SKM-1 (cell line): ENCODE data around the gene ZNF385C.

Experiments
- DNase-seq: peaks from one replicate; lab custom pipeline; 2025; ENCODE audit not compliant: unreplicated experiment; lab: John Stamatoyannopoulos, UW

Gene ZNF385C

DNA sequence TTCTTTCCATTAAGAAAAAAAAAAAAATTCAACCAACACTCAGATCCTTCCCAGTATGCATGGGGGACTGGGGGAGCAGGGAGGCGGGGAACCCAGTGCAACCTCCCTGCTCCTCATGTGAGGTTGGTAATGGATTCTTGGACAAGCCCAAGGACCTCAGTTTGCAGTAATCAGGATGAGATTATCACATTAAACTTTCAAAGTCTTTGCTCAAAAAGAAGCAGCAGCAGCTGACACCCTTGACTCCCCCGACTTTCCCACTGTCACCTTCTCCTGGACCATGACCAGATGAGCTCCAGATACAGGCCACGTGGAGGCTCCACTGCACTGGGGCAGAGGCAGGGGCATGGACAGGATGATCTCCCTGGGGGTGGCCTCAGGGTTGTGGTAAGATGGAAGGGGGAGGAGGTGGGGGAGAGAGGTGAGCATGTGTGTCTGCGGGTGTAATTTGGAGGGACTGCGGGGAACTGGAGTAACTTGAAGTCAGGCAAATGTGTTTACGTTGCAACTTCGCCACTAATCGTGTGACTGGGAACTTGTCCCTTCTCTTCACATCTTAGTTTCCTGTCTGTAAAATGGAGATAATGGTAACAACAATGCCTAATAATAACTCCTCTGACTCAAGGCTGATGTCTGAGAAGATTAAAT, 19.8 kb downstream of the ZNF385C start:
- no peak for DNase-seq

DNA sequence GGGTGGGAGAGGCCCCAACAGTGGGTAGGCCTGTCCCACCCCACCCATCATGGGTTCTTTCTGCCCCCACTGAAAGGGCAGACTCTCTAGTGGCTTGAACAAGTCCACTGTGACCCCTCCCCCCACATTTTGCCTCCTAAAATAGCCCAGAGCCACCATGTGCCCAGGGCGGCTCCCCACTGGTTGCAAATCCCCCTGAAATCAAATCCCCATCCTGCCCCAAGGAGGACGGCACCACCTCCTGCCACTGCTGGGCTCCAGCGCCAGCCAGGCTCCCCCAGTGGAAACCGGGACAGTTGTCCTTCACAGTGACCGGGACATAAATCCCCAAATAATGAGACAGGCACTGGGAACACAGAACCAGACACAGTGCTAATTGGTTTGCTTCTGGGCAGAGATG, 20.5 kb downstream of the ZNF385C start:
- DNase-seq, result no peak

DNA sequence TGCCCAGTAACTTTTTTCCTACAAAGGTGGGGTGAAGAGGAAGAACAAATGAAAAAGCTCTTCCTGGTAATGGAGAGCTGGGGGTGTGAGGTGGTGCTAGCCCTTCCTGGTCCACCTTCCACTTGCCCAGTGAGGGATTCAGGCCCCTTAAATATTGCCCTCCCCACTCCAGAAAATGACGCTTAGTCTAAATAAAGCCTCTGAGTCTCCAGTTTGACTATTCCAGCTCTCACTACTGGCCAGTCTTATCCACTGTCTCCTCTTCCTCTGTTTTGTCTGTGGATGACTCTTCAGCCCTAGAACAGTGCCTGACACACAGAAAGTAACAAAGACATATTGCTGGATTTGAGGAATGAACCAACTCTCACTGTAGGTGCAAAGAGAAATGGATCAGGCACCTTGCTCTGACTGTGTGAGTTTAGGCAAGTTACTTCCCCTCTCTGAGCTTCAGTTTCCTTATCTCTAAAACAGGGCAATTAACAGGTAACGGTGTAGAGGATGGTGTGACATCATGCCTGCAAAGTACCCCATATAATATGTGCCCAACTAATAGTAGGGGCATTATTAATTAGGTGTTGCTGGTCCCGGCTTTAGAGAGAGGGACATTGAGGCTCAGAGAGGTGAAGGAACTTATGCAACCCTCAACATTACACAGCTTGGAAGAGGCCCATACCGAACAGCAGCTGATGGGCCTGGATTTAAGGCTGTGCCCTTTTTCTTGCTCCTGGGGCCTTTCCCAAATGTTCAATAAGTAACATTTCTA, 21.3 kb downstream of the ZNF385C start:
- no peak for DNase-seq

DNA sequence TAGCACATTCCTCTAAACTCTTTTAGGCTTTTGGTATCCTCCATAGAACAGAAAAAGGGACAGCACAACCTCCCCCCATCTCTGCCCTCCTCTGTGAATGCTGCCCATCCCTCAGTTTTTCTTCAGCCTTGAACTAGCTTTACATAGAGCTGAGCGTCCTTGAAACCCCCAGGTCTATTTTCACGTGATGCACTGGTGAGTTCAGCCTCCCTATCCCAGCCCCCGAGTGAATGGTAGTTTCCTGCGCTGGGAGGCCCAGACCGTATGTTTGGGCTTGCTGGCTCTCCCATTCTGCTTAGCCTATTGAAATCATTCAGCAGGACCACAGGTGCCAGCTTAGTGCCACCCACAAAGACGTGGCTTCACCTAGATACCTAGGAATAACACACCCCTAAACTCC, 22.5 kb downstream of the ZNF385C start:
- DNase-seq, result no peak

DNA sequence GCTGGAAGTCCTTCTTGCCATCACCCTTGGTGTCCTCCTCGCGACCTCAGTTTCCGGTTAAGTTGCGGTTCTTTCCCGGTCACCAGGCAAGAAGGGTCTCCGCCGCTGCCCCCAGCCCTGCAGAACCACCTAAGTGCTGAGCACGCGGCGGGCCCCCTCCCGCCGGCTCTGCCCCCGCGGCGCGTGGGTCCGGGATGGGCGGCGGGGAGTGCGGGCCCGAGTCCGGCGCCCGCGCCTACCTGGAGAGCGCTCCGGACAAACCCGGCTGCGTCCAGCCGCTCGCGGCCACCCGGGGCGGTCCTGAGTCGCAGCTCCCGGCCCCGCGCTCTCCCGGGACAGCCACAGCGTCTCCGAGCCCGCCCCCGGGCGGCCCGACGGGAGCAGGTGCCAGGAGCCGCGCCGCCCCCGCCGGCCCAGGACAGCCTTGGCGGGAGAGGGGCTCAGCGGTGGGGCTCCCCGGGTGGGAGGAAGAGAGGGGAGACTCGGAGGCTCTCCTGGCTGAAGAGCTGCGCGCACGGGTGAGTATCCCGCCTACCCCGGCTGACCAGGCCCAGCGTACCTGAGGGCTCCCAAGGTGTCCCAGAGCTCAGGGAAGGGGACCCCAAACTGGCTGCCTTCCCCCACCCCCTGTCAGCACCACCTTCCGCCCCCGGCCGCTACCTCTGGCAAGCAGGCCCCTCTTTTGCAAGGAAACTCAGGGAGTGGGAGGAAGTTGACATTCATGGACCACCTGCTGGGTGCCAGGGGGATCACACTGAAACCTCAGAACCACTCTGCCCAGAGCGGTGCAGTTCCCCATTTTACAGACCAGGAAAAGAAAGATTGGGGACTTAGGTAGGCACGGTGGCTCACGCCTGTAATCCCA, 25.7 kb downstream of the ZNF385C start:
- no peak for DNase-seq

DNA sequence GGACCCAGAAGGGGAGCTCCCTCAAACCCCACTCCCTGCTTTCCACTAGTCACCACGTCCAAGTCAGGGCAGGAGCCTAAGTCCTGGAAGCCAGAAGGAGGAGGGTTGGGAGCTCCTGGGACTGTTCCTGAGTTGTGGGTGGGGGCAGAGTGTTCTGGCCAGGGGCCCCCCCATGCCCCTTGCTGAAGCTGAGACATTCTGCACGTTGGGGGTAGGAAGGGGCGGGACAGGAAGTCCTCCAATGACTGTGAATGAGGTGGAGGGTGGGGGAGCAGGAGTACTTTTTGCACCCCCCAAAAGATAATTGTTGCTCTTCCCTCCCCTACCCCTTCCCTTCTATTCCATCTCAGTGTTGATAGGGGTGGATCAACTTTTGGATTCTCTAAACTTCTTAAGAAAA, 26.5 kb downstream of the ZNF385C start:
- no peak for DNase-seq

DNA sequence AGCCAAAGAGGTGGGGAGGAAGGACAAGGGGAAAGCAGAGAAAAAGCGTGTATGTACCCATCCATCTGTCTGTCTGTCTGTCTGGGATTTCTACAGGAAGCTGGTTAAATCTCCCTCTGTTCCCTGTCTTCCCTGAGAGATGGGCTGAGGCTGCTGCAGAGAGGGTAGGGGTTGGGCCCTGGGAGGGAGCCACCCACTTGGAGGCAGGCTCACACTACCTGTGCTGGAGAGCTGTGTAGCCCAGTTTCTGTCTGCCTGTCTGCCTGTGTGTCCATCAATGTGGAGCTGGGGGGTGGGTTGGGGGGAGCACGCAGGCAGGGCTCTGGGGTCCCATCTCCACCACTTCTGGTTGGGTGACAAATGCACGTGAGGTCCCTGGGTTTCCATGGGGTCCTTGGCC, 29.3 kb downstream of the ZNF385C start:
- no peak for DNase-seq

DNA sequence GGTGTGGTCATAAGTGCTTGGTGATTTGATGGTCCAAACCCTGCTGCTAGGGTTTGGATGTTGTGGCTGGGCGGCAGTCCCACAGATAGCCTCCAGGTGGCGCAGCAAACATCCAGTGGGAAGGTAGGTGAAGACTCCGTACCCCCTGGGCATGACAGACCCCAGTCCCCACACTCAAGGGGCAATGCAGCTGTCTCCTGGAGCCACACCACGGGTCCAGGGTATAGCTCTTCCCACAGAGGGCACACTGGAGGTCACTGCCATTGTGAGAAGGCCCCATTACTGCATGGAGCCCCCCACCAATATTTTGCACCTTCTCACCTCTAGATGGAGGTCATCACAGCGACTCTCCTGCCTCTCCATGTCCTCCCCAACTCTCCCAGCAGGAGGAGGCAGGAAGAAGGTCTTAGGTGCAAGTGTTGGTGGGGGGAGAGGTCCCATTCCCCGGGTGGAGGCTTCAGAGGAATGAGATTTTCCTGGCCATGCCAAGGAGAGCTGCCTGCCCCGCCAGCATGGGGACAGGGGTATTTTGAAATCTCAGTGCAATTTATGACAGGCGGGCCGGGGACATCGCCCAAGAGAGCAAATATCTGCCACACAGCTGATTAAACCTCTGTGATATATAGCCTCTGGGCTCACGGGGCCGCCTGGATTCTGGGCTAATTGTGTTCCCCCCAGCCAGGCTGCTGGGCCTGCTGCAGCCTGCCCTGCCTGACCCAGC, 30.7 kb downstream of the ZNF385C start:
- no peak for DNase-seq

DNA sequence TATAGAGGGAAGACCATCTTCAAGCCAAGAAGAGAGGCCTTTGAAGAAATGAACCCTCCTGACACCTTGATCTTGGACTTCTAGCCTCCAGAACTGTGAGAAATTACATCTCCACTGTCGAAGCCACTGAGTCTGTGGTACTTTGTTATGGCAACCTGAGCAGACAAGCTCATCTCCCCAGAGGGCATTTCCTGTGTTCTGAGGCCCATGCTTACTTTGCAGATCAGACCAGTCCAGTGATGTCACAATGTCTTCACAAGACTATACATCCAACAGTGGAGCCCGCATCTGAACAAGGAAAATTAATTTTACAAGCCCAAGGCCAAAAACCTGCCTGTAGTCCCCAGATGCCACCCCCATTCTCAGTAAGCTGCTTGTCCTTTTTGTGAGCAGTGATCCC, 33.1 kb downstream of the ZNF385C start:
- no peak for DNase-seq

DNA sequence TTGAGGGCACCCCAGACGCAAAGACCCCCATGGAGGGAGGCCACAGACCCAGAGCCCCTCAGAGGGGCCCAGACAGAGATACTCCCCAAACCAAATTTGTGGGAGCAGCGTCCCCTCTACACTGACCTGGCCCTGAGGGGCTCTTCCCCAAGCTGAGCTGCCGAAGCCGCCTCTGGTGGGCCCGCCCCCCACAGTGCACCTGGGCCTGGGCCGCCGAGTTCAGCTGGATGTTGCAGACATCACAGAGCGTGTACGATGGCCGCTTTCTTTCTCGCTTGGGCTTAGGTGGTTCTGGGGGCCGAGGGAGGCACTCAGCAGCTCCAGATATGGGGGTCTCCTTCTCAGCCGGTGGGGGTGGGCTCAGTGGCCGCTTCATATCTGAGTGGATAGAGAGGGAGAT, 35.6 kb downstream of the ZNF385C start:
- DNase-seq, result no peak

DNA sequence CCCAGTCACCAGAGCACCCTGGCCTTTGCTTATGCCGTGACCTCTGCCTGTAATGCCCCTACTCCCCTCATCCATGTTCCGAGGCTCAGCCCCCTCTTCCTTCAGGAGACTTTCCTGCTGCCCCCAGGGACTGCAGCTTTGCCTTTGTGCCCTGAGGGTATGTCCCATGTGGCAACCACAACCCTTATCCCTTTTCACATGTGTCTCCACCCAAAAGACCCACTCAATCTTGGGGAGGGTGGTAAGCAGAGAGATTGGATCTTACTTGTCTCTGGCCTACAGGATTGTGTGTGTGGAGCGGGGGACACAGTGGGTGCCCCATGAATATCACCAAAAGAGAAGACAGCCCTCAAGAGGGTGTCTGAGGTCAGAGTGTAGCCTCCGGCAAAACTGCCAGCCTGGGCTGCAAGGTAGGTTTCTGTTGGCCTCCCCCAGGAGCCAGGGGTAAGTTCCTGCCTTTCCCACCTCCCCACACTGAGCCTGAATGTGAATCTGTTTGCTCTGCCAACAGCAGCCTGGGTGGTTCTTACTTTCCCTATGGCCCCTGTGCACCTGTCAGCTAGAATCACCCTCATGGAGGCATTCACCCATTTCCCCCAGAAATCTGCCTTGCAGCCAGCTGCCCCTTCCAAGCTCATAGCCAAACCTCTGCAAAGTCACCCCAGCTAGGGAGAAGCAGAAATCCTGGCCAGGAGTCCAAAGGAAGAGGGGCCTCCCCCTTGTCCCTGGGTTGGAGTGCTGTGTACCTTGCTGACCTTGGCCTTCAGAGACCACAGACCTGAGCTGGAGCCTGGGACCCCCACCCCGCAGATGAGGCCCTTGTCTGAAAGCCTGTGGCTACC, 36.4 kb downstream of the ZNF385C start:
- DNase-seq, result no peak

DNA sequence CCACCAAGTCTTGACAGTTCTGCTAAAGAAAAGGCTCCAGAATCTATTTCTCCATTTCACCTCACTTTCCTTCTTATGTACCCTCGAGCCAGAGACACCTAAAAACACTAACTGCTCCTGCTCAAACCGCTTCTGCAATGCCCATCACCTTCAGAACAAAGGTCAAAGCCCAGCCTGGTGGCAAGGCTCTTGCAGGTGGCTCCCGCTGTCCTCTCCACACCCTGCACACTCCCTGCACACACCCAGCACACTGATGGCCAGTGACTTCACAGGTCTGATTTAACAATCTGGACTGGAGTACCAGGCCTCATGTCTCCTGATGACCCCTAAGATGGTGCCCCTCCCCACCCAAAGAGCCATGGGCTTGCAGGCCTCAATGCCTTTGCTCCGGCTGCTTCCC, 38.0 kb downstream of the ZNF385C start:
- no peak for DNase-seq

DNA sequence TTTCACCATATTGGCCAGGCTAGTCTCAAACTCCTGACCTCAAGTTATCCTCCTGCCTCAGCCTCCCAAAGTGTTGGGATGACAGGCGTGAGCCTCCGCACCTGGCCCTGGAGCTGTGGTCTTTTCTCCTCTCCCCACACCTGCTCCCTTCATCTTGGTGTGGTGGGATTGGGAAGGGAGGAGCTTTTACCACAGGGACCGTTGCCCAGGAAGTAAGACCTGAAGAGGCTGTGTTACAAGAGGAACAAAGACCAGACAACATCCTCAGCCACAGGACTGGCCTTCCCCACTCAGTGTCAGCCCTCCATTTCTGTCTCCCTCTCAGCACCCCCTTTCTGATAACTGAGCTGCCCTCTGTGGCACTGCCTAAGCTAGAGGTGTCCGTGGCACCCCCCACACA, 38.5 kb downstream of the ZNF385C start:
- no peak for DNase-seq

DNA sequence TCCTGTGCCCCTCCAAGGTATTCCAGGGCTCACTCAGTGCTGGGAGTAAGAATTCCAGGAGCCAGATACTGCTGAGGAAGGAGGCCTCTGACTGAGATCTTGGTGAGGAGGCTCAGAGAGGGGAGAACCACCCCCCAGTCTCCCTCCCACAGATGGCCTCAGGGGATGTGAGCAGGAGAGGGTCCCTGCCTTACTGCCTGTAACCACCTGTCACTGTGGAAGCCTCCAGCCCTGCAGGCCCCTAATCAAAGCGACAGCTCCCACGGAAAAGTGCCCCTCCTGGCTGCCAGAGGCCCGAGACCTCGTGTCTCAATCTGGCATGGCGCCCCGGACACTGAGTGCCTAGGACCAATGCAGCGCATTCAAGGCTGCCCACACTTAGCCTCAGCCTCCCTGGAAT, 40.2 kb downstream of the ZNF385C start:
- DNase-seq, result no peak

DNA sequence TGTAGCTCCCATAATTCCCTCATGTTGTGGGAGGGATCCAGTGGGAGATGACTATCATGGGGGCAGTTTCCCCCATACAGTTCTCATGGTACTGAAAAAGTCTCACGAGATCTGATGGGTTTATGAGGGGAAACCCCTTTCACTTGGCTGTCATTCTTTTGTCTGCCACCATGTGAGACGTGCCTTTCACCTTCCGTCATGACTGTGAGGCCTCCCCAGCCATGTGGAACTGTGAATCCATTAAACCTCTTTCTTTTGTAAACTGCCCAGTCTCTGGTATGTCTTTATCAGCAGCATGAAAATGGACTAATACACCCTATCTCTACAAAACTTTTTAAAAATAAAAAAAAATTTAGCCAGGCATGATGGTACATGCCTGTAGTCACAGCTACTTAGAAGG, 41.6 kb downstream of the ZNF385C start:
- DNase-seq, result no peak

DNA sequence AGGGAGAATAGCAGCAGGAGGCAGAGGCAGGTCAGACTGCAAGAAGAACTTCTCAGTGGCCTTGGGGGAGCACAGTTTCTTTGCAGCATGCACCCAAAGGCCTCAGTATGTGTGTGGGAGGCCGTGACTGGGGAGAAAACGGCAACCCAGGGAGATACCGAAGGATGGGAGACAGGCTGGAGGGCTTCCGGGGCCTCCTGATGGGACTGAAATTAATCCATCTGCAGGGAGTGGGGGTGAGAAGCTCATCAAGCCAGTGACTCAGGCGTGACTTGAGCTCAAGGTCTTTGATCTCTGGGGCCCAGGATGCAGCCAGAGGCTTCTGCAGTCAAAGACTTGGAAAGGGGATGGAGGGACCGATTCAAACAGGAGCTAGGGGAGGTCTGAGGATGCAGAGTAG, 42.8 kb downstream of the ZNF385C start:
- DNase-seq, result no peak

DNA sequence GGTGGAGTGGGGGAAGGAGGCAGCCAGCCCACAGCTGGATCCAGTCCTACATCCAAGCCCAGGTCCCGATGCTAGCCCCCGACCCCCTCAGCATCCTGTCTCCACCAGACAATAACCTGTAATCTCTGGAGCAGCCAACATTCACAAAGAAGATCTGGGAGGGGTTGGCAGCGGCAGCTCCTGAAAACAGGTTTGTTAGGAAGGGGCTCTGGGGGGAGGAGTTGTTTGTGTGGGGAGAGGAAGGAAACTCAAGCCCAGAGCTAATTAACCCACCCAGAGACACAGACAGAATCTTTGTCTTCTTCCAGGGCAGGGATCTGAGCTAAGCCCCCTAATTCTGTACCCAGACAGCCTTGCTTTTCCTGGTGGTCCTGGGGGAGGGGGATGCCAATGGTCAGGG, 43.2 kb downstream of the ZNF385C start:
- DNase-seq, result no peak

DNA sequence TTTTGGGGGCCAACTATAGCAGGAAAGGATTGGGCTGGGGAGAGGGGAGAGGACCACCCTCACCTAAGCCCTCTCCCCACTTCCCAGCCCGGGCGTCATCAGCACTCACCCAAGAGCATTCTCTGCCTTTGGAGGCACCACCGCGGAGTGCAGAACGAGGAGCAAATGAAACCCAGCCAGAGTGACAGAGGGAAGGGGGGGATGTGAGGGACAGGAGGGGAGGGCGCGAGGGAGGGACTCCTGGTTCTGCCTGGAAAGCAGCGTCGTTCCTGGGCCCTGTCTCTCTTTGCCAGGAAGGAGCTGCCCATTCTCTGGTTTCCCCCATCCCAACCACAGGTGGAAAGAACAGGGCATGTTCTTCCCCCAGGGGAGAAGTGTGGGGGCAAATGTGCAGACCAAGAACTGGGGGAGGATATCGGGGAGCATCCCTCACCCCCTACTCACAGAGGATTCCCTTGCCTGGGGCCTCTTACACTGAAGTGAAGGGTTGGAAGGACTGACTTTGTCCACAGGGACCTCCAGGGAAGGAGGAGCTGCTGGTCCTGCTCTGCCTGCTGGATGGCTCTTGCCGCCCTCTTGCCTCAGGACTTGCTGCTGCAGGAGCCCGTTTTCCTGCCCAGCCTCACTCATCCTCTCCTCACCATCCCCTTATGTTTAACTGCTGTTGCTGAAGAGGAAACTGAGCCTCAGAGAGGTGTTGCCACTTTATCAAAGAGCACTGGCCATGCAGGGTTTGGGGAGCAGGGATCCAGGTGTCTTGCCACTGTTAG, 44.4 kb downstream of the ZNF385C start:
- DNase-seq, result no peak

DNA sequence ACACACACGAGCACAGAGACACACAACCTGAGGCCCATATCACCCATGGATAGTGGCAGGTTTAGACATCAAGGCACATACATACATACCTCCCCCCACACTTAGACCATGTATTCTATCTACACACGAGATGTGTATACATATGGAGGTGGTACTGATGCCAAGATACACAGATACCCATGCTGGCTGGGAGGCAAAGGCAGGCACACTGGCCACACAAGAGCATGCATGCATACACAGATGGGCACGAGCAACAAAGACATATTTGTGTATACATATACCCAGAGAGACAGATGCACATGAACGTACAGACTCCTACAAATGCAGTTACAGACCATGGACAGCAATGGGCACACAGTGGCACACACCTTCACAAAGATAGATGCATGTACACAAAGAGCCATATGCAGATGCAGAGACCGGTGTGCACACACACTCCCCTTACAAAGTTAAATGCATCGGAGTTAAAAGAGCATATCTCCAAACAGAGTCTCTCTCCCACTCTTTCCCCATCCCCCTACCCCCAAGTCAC, 45.9 kb downstream of the ZNF385C start:
- DNase-seq, result no peak
